Stimulated activated CD4-positive, alpha-beta T cell treated with anti-CD3 and anti-CD28 coated beads, Interleukin-4, amount 100 ng/mL, for 1 hour (primary cell): Measurements from ENCODE around the gene PHF2.

Experiments used
- DNase-seq: peaks from one replicate; pipeline ENCODE4 v3.0.0-alpha.2; 2020

The PHF2 gene

DNA sequence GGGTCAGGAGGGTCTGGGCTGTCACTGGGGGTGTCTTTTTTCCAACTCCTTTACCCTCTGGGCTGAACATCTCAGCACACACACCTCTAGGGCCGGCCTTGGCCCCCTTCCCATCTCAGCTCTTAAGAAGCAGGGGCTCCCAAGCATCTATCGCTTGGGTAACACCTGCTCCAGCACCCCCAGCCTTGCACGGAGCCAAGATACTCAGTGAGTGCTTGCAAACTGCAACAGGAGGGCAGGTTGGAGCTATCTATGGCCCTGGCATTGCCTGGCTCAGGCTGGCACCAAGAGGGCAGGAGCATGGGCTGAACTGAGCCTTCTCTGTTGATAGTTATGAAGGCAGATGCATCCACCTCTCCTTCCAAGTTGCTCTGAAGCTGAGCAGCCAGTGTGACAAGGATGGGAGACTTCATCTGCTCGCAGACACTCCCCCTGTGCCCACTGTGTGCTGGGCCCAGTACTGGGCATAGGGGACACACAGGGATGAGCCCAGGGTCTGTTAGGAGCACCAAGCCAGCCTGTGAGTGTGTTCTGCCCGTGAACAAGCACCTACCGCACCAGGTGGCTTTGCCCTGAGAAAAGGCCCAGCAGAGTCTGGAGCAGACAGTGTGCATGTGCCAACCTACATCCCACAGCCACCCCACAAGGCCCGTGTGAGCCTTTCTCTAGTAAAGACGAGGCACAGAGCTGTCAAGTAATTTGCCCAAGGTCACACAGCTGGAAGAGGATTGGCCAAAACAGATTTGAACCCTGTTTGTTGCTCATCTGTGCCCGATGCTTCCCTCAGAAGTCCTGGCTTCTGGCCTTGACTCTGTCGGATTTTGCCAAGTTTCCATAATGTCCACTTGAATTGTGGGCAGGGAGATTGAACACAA, 58.2 kb downstream of the PHF2 start:
- no peak for DNase-seq

DNA sequence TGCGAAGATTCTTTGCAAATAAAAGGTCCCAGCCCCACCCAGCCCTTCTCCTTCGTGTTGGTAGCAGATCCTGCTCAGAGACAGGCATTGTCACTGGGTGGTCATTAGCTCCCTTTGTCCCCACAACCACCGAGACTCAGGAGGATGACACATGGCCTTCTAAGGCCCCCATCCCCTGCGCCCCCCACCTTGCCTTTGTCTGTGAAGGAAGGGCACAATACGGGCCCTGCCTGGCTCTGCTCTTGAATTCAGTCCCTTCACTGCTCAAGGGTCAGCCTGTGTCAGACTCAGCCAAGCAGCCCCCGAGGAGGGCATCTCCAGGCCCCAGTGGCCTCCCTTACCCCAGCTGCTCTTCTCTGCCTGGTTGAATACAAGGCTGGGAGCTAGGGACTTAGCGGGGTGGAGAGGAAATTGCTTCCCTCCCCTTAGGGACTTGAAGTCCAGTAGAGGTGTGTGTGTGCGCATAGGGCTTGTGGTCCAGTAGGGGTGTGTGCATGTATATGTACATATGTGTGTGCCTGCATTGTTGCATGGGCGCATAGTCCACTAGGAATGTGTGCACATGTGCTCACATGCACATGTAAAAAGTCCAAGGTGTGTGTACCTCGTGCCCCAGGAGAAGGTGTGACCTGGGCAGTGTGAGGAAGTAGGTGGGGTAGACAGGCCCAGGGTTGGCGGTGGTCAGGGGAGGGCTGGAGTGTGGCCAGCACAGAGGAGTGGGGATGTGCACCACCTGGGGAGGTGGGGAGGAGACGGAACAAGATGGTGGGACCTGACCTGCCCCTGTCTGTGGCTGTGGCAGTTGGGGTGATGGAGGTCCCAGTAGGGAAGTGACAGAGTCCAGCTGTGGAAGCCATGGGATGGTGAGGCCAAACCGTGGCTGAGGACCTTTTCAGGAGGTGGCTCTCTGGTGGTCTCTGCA, 59.1 kb downstream of the PHF2 start:
- DNase-seq = no peak

DNA sequence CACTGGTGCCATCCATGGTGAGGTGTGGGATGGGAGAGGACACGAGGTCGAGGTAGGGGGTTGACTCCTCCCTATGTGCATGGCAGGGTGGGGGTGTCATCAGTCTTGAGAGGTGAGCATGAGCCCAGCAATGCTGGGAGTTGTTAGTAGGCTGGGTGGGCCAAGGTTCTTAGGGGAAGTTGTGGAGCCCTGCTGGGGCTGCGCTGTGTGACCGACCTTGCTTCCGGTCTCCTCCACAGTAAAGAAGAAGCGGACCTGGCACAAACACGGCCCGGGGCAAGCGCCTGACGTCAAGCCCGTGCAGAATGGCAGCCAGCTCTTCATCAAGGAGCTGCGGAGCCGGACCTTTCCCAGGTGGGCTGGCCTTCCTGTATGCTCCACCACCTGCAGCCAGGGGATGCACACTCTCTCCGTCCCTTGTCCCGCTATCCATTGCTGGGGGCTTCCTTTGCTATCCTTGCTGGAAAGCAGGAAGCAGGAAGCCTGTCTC, 59.8 kb downstream of the PHF2 start:
- DNase-seq = no peak

DNA sequence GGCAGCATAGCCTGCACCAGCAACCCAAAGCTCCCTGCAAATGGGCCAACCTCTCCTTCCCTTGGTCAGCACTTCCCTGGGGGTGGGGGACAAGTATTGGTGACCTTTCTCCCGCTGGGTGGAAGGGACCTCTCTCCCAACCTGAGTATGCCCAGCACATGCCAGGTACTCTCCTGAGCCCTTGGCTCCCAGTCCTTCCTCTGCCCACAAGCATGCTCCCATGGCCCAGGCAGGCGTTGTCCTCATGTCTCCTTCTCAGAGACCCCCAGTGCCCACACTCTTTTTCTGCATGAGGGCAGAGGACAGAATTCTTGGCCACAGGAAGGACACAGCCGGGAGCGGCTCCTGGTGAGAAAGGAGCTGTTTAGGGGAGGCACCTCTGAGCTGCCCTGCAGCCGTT, 60.3 kb downstream of the PHF2 start:
- no peak for DNase-seq

DNA sequence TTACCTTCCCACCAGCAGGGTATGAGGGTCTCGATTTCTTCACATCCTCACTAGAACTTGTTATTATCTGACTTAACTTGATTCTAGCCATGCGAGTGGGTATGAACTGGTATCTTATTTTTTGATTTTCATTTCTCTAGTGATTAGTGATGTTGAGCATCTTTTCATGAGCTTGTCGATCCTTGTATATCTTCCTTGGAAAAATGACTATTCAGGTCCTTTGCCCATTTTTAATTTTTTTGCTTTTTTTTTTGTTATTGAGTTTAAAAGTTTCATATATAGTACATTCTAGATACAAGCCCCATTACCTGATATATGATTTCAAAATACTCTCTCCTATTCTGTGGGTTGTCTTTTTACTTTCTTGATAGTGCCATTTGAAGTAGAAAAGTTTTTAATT, 61.5 kb downstream of the PHF2 start:
- no peak for DNase-seq

DNA sequence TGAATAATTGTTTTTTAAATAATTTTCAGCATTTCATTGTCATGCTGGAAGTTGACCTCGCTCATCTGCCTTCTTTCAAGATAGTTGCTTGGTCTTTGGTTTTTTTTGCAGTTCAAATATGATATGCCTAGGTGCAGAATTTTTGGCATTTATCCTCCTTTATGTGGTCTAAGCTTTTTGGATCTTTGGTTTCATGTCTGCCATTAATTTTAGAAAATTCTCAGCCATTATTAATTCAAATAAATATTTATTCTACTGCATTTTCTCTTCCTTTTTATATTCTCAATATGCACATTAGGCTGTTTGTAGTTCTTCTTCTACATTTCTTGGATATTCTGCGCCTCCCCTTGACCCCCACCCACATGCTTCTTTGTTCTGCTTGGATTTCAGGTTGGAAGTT, 63.6 kb downstream of the PHF2 start:
- no peak for DNase-seq

DNA sequence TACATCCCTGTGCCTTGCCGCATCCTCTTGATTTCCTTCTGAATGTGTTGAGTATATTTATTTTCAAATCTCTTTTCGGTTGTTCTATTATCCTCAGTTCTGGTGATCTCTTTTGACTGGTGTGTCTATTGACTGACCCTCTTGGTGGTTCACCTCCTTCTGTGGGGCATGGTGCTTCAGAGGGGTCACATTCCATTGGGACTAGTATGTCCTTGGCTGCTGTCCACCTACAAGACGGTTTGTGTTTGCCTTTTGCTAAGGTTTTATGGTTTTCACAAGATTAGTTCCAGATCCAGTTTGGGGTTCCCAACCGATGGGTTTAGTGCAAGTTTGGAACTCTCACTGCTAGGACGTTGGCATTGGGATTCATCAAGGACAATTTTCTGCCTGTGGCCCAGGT, 66.6 kb downstream of the PHF2 start:
- DNase-seq = no peak

DNA sequence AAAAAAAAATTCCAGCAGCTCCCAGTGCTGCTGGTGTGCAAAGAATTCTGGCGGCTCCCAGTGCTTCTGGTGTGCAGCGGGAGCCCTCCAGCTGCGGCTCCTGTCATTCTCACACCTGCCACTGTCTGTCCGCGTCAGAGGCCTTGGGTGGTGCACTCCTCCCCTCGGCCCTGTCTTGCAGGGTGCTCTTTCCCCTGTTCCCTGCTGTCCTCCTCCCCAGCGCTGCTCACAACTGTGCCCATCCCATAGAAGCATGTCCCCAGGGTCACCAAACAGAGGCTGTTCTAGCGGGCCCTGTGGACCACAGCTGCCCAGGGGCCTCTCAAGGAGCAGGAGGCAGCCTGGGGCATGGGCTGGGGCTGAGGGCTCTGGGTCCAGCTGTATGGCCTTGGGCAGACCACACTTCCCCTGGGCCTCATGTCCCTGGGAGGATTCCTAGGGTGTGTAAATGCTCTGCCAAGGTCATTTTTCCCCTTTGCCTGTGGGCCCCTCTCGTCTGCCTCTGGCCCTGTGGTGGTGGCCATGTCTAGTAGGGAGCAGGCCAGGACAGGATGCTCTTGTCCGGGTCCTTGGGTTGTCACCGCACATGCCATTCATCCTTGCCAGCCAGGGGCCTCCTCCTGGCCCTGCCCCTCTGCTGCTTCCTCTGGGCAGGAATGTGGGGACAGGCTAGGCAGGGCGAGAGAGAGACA, 68.2 kb downstream of the PHF2 start:
- DNase-seq = no peak

DNA sequence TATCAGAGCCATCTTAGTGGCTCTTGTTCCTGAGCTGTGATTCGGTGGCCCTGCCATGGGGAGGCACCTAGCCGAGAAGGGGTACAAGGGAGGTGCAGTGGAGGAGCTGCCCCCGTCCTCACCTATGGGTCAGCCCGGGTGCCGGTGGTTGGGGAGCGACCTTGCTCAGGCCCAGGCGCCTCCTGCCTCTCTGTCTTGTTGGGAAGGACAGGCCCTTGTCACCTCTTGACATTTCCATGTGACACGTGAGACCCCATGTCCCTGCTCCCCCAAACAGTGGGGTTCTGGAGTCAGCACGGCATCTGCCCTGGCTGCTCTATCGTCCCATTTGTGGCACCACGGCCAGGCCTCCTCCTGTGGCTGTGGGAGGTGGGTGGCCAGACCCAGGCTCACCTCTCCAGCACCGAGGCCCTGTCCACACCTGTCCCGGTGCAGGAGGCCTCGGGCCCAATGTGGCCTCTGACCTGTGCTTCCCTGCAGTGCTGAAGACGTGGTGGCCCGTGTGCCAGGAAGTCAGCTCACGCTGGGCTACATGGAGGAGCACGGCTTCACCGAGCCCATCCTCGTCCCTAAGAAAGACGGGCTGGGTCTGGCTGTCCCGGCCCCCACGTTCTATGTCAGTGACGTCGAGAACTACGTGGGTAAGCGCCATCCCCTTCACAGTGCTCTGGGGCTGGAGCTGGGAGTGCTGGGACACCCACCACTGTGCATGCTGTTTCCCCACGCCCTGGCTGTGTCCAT, 68.9 kb downstream of the PHF2 start:
- no peak for DNase-seq

DNA sequence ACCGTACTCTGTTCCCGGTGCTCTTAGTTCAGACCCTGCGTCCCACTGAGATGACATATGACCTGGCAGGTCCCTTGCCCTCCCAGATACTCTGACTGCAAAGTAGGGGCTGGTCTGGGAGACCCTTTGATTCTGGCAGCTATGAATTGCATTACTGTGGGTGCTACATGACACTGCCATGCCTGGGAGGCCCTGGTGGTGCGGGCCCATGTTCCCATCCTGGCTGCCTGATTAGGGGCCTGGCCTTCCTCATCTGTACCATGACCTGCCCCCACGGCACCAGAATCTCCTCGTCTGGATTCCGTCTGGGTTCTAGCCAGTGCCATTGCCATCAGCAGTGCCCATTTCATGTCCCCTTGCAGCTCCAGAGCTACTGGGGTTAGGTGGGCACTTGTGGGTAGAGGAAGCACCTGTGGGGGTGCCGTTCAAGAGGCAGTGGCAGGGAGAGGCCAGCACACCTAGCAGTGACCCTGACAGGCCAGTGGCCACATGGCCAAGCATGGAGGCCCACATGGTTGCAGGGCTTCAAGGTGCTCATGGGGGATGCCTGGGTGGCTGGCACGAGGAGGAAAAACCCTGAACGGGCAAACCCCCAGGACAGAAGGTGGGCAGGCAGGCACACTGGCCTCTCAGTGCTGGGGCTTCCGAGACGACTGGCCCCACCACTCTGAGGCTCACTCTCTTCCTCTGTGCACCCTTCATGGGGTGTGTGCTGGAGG, 69.7 kb downstream of the PHF2 start:
- DNase-seq = no peak

DNA sequence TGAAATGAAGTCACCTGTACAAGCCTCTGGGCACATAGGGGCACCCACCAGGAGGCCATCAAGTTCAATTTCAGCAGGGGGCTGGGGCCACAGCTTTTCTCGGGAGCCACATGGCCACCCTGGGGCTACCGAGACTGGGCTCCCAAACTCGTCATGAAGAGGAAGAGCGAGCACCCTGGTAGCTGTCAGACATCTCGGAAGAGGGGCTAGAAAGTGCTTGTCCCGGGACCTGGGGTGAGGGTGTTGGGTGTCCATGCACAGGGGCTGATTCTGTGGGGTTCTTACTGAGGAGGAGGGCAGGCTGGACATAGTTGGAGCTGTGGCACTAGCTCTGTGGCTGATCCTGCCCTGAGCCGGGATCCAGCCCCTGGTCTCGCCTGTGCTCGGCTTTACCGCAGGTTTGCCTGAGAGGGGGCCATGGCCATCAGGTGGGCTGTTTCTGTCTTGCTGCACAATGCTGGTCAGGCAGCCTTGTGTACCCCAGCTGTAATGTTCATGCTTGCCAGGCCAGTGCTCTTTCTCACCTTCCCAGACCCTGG, 70.3 kb downstream of the PHF2 start:
- no peak for DNase-seq

DNA sequence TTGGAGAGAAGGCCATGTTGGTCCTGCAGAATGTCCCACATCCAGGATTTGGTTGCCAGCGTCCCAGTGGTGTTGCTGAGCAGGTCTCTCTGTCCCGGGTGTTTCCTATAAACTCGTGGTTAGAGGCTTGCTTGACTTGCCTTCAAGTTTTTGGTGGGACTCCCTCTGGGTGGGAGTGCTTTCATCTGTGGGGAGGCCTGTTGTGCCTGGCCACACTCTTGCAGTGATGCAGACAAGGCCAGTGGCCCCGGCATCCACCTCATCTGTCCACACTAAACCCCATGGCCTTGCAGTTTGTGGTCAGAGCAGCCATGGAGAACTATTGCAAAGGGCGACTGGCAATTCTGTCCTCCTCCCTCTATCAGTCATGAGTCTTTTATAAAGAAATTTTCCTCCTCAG, 71.8 kb downstream of the PHF2 start:
- no peak for DNase-seq

DNA sequence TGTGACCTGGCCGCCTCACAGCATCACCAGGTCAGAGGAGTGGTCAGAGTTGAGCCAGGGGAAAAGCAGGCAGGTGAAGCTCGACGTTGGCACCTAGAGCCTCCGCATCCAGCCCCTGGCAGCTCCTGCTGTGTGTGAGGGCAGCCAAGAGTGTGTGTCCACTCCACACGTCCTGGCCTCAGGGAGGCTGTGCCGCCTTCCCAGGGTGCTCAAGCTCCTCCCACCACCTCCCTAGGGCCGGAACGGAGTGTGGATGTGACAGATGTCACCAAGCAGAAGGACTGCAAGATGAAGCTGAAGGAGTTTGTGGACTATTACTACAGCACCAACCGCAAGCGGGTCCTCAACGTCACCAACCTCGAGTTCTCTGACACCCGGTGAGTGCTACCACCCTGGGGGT, 72.5 kb downstream of the PHF2 start:
- no peak for DNase-seq

DNA sequence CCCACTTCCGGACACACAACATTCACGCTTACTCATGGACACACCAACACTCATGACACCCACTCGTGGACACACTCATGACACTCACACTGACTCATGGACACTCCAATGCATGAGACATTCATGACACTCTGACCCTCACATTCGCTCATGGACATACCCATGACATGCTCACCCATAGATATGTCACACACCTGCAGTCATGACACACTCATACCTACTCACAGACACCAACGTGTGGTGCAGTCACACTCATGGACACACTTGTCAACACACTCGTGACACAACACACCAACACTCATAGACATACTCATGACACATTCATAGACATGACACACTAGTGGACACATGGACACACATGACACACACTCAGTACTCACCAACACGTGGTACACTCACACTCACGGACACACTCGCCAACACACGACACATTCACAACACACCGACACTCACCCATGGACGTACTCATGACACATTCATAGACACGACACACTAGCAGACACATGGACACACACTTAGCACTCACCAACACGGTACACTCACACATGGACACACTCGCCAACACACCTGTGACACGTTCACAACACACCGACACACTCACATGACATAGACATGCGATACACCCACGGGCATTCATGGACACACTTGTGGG, 73.4 kb downstream of the PHF2 start:
- no peak for DNase-seq

DNA sequence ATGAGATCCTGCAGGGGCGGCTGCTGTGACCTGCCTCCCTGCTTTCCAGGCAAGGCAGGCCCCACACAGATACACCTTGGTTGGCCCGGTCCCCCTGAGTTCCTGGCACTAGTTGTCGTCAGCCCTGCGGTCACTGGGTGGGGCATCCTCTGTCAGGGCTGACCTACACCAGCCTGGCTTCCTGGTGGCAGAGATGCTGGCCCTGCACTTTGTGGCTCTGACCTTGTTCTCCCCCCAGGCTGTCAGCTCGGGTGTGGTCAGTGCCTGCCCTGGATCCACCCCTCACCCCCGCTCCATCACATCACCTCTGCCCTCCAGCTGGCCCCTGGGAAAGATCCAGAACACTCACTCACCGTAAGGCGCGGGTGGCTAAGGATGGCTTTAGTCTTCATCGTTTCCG, 74.1 kb downstream of the PHF2 start:
- DNase-seq = no peak

DNA sequence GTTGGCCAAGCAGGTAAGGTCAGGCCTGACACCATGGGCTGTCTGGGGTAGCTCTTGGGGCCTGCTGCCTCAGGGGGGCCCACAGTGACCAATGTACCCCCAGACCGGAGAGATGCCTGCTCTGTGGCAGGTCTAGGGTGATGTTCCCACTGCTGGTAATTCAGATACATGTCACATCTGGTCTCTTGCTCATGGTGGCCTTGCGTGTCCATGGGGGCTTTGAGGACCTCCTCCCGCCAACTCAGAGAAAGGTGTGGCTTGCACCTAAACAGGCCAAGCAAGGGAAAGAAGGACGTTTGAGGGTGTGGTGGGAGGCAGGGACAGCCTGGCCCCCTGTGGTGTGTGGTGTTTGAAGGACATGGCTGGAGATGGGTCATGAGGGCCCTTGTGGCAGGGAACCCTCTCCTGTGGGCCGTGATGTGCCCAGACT, 75.2 kb downstream of the PHF2 start:
- no peak for DNase-seq

DNA sequence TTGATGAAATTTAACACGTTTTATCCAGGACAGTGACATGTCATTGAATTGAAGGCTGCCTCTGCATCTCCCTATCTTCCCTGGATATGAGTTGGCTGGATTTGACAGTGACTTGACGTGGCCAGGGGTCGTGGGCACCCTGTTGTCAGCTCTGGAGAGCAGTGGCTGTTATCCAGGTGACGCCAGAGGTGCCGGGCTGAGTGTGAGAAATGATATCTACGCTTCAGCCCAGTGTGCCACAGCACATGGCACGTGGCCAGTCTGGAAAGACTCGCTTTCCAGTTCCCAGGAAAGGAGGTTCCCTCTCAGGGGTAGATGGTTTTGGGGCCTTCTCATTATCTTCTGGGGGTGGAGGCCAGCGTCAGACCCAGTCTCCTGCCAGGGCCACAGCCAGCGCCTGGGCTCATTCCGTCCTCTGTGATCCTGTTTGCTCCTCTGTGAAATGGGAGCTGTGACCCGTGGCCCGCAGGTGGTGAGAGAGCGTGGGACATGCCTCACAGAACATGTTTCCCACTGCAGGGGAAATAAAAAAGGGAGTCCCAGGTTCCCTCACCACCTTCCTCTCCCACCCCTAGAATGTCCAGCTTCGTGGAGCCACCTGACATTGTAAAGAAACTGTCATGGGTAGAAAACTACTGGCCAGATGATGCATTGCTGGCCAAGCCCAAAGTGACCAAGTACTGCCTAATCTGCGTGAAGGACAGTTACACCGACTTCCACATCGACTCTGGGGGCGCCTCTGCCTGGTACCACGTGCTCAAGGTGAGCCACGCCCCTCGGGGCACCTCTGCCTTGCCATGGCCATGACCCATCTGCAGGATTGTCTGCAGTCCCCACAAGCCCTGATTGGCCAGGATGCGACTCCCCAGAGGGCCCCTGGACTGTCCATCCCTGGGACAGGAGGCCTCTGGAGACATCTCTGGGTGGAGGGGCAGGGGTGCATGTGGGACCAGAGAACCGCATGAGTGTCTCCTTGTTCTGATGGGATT, 76.5 kb downstream of the PHF2 start:
- no peak for DNase-seq

DNA sequence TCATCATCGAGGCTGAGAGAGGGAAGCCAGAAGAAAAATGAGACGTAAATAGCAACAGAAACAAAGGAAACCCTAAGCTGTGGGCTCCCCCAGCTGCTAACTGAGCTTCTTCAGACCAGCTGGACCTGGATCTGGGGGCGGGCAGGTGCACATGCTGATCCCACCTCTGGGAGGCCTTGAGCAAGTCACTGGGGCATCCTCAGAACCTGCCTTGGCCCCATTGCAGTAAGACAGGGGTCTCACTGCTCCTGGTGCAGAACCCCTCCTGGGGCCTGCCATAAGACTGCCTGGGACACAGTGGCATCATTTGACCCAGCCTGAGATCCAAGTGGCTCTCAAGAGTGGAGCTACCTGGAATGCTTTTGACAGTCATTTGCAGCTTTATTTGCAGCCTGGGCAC, 77.4 kb downstream of the PHF2 start:
- DNase-seq = no peak

DNA sequence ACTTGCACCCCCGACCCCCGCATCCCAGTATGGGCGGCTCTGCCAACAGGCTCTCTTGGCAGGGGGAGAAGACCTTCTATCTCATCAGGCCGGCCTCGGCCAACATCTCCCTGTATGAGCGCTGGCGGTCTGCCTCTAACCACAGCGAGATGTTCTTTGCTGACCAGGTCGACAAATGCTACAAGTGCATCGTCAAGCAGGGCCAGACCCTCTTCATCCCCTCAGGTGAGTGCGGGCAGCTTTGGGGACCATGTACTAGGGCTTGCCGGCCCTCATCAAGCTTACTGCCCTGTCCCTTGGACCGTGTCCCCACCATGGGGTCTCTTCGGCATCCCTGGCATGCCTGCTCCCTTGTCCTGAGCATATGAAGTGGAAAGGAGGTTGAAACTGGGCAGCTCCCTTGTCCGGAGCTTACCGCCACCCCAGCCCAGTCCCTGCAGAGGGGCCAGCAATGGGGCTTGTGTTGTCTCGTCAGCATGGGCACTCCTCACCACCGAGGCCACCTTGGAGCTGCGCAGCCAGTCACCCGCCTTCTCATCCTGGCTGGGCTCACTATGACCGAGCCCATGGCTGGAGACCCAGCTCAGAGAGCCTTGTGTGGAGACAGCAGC, 78.1 kb downstream of the PHF2 start:
- no peak for DNase-seq
